H1 (cell line): ENCODE measurements around the gene HNF4A. TPM values are rescaled to one million over a fixed set of nuclear protein-coding genes. Genes with fewer than 3 reads are reported as not detected.

Source experiments
- YY1 ChIP-seq: IDR thresholded peaks from 2 replicates; pipeline ENCODE4 v1.6.1; 2011; ENCODE audit warnings: low read depth, mild to moderate bottlenecking, low read length
- polyA plus RNA-seq, 7 experiments: library from polyadenylated mRNA; depleted of rRNA in 3 of 7; stranded (reverse) in 5 of 7; unstranded in 2 of 7; fragments of >200 nt in 5 of 7; fragments of 200-250 nt in 2 of 7; gene quantifications; 1 replicate in 5 of 7; 2 replicates in 1 of 7; 4 replicates in 1 of 7; pipeline versions ENCODE4 v1.2.1 to v1.2.3, GENCODE V29; 2011 to 2013; ENCODE audit warnings: missing spikeins in 2 of 7, mixed read lengths in 2 of 7
- total RNA-seq: library from RNA; stranded (reverse); fragmentation: NEBNext Ultra II Directional; extraction: Animal tissue kit (Norgen Biotek cat#: 25700); gene quantifications from 2 replicates; pipeline ENCODE4 v1.2.1, GENCODE V29; 2021

The HNF4A gene
- total and polyA plus RNA-seq, 2 of the 8 experiments (the other 6 are each of a cell fraction or from before 2014, with no cell fraction given) = 0.03 TPM; not detected in 1

GRCh38 chr20:44455126-44455525 lies 99.6 kb downstream of the HNF4A start (continued):
- no peak for TF ChIP-seq YY1
- TF ChIP-seq, all 59 proteins: peak for 0
